Measurements from ENCODE around the gene KIF12. TPM values are rescaled to one million over a fixed set of nuclear protein-coding genes. Genes with fewer than 3 reads are reported as not detected.

KIF12 gene
- total RNA-seq, 1 donor from 2014 or later: not detected

DNA sequence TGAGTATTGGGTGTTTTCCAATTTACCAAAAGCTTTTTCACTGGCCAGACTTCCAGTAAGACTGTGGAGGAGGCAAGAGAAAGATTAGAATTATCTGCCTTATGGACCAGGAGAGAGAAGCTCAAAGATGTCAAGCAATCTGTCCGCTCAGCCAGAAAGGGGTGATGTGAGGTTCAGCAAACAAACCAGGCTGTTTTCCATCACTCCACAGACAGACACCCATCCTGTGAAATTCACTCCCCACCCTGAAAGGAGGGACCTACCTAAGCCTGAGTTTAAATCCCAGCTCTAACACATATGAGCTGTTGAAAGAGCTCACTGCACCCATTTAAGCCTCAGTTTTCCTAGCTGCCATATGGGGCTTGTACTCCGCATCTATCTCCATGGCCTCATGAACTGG lies 41.3 kb upstream of the KIF12 start:
- FAIRE-seq (no peak), DNase-seq (ENCODE audit: low read depth) (no peak)
- H3K4me3 ChIP-seq (ENCODE audit: low read depth, low read length): no peak overlapping the region
- no peaks in the 10 kb centered on the region for H3K36me3 ChIP-seq (ENCODE audit: control insufficient read depth, insufficient read depth, low read length)
- TF ChIP-seq, protein P1, sequence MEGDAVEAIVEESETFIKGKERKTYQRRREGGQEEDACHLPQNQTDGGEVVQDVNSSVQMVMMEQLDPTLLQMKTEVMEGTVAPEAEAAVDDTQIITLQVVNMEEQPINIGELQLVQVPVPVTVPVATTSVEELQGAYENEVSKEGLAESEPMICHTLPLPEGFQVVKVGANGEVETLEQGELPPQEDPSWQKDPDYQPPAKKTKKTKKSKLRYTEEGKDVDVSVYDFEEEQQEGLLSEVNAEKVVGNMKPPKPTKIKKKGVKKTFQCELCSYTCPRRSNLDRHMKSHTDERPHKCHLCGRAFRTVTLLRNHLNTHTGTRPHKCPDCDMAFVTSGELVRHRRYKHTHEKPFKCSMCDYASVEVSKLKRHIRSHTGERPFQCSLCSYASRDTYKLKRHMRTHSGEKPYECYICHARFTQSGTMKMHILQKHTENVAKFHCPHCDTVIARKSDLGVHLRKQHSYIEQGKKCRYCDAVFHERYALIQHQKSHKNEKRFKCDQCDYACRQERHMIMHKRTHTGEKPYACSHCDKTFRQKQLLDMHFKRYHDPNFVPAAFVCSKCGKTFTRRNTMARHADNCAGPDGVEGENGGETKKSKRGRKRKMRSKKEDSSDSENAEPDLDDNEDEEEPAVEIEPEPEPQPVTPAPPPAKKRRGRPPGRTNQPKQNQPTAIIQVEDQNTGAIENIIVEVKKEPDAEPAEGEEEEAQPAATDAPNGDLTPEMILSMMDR (IDR thresholded peaks at IDR 0.05; ENCODE audit: insufficient read depth, low read length, severe bottlenecking): no peak
- H3K27me3 ChIP-seq (ENCODE audit: control insufficient read depth, insufficient read depth, low read length): peaks cover 9% of the 10 kb centered on the region

DNA sequence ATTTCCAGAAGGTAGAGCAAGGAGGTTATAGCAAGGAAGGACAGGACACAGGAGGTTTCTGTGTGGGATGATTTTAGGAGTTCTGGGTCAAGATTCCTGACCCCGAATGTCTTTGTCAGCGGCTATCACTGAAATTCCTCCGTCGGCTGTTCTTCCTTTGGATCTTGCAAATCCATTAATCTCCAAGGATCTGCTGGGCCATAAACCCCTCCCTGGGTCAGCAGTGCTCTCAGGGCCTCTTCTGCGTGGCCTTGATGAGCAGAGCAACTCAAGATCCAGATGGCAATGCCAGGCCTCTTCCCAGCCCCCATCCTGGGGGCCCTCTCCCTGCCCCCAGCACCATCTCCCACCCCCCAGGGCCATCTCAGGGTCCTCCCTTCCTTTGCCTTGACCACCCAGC lies 40.0 kb upstream of the KIF12 start:
- Histone ChIP-seq H3K4me3 (ENCODE audit: low read depth, low read length) (no peak overlapping the region), H3K27me3 (ENCODE audit: control insufficient read depth, insufficient read depth, low read length) (peaks cover 10% of the 10 kb centered on the region), H3K36me3 (ENCODE audit: control insufficient read depth, insufficient read depth, low read length) (no peaks in the 10 kb centered on the region)
- DNase-seq (ENCODE audit: low read depth) (no peak), FAIRE-seq (no peak)
- TF ChIP-seq, protein P1 (IDR thresholded peaks at IDR 0.05; ENCODE audit: insufficient read depth, low read length, severe bottlenecking): no peak

DNA sequence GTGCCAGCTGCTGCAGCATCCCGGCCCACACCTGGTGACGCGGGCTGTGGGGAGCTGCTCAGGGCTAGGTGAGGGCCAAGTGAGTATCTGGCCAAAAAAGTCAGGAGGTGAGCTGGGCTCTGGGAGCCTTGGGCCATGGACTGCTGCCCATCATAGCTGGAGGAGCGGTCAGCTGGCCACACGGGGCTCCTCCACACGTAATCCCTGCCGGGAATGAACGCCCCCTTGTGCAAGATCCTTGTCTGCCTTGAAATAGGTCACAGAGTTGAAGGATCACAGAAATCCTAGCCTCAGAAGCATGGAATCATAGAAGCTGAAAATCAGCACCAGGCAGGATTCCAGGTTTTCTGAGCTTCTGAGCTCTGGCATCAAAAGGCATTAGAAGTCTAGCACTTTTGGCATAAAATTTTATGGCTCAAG lies 39.5 kb upstream of the KIF12 start:
- TF ChIP-seq, protein P1 (IDR thresholded peaks at IDR 0.05; ENCODE audit: insufficient read depth, low read length, severe bottlenecking): no peak

DNA sequence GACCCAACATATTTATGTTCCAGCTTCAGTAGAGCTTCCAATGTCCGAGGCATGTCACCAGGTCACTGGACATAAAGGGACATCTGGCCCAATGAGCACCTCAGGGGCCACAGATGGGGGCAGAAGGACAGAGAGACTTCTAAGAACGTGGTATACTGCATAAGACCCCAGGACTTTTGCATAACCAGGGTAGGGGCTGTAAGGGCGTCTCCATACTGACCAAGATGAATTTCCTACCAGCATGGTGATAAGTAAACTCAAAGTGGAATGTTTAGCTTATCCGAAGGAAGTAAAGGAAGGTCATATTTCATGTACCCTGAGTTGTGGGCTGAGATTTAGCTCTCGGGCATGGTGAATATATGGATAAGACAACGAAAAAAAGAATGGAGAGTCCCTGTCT lies 38.7 kb upstream of the KIF12 start:
- FAIRE-seq (no peak), DNase-seq (ENCODE audit: low read depth) (no peak)
- Histone ChIP-seq H3K36me3 (ENCODE audit: control insufficient read depth, insufficient read depth, low read length) (no peaks in the 10 kb centered on the region), H3K27me3 (ENCODE audit: control insufficient read depth, insufficient read depth, low read length) (peaks cover 11% of the 10 kb centered on the region), H3K4me3 (ENCODE audit: low read depth, low read length) (no peak overlapping the region)
- TF ChIP-seq, protein P1 (IDR thresholded peaks at IDR 0.05; ENCODE audit: insufficient read depth, low read length, severe bottlenecking): no peak

More for the DNA sequence above, 39.5 kb upstream of the KIF12 start:
- Histone ChIP-seq H3K36me3 (ENCODE audit: control insufficient read depth, insufficient read depth, low read length) (no peaks in the 10 kb centered on the region), H3K27me3 (ENCODE audit: control insufficient read depth, insufficient read depth, low read length) (peaks cover 10% of the 10 kb centered on the region), H3K4me3 (ENCODE audit: low read depth, low read length) (no peak overlapping the region)
- no peak for FAIRE-seq
- no peak for DNase-seq (ENCODE audit: low read depth)

DNA sequence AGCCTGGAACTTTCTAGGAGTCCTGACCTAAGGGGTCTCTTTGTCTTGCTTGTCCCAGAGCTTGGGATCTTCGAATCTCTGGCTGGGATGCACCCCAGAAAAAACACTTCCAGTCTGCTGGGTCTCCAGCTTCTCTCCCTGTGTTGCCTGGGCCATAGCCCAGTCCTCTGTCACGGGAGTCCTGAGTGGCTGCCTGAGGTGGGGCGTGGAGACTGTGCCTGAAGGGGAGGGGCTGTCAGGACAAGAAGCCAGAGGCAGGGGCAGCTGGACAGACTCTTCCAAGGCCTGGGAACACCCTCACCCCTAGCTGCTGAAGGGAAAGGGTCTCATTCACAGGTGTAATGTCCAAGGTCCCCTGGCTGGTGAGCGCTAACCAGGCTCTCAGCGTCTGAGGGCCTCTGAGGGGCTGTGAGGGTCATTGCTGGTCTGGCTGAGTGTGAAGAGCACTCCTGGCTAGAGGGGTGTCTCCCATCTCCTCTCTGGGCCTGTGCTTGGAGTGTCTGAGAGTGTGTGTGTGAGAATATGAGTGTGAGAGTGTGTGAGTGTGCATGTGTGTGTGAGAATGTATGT lies 35.8 kb upstream of the KIF12 start:
- DNase-seq (ENCODE audit: low read depth) (no peak), FAIRE-seq (no peak)
- H3K36me3 ChIP-seq (ENCODE audit: control insufficient read depth, insufficient read depth, low read length): no peaks in the 10 kb centered on the region
- no peak overlapping the region for H3K4me3 ChIP-seq (ENCODE audit: low read depth, low read length)
- peaks cover 5% of the 10 kb centered on the region for H3K27me3 ChIP-seq (ENCODE audit: control insufficient read depth, insufficient read depth, low read length)
- TF ChIP-seq, protein P1 (IDR thresholded peaks at IDR 0.05; ENCODE audit: insufficient read depth, low read length, severe bottlenecking): no peak

DNA sequence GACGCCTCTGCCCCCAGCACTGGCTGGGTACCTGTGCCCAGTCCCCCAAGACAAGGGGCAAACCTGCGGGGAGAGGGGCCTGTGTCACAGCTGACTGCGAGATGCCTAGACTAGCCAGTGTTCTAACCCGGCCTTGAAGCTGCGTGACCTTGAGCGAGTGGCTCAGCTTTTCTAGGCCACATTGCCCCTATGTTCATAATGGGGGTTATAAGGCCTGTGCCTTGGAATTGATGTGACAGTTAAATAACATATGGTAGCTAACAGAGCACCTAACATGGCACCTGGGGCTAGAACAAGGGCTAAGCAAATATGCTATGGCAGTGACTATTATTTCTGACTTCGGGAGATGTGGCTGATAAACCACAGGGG lies 33.4 kb upstream of the KIF12 start:
- Histone ChIP-seq H3K27me3 (ENCODE audit: control insufficient read depth, insufficient read depth, low read length) (peaks cover 6% of the 10 kb centered on the region), H3K4me3 (ENCODE audit: low read depth, low read length) (no peak overlapping the region), H3K36me3 (ENCODE audit: control insufficient read depth, insufficient read depth, low read length) (no peaks in the 10 kb centered on the region)
- no peak for FAIRE-seq
- TF ChIP-seq, protein P1 (IDR thresholded peaks at IDR 0.05; ENCODE audit: insufficient read depth, low read length, severe bottlenecking): no peak
- DNase-seq (ENCODE audit: low read depth): no peak

Measured in bronchial epithelial cell (primary cell).